Stimulated activated CD4-positive, alpha-beta T cell treated with anti-CD3 and anti-CD28 coated beads, Interleukin-2, amount 100 ng/mL, for 24 hours (primary cell): ENCODE data around the gene SDR42E2.
"Not testable (repeated sequence)": the region's sequence is repeated elsewhere in the genome, so short reads cannot be mapped to it uniquely, and the experiment has no call there.

Experiments
- DNase-seq, 2 donors: peaks; one replicate each; pipeline ENCODE4 v3.0.0-alpha.2; 2020

The SDR42E2 gene

DNA sequence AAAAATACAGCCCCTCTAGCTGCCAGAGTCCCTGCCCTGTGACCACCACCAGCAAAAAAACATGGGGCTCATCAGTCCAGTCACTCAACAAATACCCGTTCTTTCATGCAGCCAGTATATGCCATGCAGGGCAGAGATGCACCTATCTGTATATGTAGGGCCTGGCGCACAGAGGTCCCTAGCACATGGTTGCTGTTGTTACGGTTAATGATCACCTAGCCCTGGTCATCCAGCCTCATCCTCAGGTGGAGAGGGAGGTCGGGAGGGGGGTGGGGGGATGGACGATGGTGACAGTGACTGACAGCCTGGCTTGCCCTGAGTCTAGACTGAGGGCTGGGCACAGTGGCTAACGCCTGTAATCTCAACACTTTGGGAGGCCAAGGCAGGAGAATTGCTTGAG lies 1.5 kb downstream of the SDR42E2 start:
- no peak for DNase-seq

DNA sequence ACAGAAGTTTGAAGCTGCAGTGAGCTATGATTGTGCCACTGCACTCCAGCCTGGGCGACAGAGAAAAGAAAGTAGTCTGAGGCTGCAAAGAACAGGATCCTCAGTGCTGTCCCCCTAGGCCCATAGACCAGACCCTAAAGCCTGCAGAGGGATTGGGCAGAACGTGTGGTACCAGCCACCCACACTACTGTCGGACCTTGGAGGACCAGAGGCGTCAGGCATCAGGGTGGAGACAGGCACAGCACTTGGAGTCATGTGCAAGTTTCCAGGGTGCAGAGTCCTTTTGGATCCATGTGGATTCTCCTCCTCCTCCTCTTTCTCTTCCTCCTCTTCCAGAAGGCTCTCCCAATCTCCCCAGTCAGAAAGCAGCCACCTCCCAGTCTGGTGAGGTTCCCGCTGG lies 2.2 kb downstream of the SDR42E2 start:
- no peak for DNase-seq

DNA sequence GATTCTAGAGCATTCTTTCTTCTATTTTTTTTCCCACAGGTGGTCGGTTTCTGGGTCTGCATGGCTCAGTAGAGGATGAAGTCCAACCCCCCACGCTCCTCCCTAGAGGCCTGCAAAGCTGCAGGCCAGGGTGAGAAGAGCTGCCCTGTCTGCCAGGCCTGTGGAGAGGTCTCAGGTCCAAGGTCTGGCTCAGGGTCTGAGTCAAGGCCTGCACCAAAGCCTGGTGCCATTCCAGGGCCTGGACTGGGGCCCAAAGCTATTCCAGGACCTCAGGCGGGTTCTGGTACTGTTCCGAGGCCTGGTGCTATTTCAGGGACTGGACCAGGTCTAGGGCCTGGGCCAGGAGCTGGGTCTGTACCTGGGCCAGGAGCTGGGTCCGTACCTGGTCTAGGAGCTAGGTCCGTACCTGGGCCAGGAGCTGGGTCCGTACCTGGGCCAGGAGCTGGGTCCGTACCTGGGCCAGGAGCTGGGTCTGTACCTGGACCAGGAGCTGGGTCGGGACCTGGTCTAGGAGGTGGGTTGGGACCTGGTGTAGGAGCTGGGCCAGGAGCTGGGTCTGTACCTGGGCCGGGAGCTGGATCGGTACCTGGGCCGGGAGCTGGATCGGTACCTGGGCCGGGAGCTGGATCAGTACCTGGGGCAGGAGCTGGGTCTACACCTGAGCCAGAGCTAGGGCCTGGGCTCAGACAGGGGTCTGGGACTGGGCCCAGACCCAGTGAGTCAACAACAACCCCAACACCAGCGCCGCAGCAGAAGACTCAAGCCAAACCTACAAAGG lies 3.4 kb downstream of the SDR42E2 start:
- no peak for DNase-seq

DNA sequence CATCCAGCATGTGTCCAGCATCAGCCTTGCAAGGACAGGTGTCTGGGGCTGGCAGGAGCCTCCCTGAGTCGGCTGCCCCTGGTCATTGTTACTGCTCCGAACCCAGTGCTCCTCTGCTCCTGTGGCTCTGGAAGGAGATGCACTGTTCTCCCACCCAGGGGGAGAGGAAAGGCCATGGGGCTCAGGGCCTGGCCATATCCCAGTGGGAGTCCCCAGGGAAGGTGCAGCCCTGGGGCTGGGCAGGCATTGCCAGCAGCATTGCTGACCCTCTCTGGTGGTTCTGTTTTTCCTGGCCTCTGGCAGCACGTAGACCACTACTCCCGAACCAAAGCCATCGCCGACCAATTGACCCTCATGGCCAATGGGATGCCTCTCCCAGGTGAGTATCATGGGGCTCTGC lies 9.6 kb downstream of the SDR42E2 start:
- no peak for DNase-seq

DNA sequence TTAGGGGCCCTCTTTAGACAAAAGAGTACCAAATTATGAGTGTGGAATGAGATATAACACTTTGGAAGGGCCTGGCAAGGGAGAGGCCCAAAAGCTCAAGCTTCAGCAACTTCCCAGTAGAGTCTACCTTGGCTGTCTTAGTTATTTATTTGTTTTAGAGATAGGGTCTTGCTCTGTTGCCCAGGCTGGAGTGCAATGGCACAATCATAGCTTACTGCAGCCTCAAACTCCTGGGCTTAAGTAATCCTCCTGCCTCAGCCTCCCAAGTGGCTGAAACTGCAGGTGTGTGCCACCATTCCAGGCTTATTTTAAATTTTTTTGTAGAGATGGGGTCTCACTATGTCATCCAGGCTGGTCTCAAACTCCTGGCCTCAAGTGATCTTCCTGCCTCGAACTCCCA lies 10.3 kb downstream of the SDR42E2 start:
- DNase-seq, result not testable (repeated sequence)

DNA sequence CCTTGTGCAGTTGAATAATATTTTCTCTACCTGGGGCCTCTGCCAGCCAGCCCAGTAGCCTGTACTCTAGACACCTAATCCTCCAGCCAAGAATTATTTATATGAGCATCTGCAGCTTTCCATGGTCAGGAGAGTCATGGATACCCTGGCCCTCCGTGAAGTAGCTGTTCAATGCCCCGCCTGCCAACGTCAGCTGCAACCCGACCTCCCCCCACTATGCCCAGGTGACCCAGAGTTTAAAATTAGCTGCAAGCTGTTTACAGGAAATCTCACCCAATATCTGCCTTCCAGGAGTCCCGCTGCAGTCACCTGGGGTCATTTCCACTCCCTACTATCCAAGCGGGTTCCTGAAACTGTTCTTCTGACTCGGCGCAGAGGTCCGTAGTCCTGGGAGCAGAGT lies 12.3 kb downstream of the SDR42E2 start:
- no peak for DNase-seq

DNA sequence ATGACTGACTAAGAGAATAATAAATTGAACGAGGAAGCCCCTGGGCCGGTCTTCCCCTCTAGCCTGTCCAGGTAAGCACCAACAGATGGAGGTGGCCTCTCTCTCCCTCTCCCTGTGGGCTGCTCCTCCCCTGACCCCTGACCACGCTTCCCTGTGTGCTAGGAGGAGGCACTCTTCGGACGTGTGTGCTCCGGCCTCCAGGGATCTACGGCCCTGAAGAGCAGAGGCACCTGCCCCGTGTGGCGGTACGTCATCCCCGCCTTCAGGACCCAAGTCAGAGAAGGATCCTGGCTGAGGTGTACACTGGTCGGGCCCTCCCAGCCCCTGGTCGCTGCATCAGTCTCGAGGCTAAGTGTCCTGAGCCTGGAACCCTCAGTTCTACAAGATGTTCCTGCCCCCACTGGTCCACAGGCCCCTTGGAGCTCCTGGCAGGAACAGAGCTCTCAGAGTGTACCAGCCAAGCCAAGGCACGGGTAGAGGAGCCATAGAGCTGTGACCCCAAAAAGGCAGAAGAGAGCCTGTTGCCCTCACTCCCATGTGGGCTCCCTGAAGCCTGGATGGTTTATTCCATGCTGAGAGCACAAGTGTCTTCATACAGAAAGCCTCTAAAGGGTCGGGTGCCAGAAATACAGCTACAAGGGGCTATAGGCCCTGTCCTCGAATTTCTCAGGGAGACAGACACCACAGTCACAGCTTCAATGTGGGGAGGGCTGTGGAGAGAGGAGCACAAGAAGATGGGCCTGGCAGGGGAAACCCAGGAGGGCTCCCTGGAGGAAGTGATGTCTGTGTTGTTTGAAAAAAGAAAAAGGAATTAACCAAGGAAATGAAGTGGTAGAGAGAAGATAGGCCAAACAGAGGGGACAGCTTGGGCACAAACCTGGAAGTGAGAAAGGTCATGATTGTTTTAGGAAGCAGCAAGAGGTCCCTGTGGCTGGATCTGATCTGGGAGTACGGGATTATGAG lies 15.9 kb downstream of the SDR42E2 start:
- no peak for DNase-seq

DNA sequence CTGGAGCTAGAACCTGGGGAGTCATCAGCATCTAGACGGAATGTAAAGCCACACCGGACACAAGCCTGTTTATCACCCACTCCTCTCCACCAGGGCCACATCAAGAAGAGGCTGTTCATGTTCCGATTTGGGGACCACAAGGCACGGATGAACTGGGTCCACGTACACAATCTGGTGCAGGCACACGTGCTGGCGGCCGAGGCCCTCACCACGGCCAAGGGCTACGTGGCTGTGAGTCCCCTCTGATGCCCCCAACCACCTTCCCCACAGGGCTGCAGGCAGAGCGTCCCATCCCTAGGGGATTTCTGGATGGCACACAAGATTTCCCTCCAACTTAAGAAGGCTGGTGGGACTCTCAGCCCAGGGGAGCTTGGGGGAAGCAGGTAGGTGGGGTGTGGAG lies 19.1 kb downstream of the SDR42E2 start:
- no peak for DNase-seq

DNA sequence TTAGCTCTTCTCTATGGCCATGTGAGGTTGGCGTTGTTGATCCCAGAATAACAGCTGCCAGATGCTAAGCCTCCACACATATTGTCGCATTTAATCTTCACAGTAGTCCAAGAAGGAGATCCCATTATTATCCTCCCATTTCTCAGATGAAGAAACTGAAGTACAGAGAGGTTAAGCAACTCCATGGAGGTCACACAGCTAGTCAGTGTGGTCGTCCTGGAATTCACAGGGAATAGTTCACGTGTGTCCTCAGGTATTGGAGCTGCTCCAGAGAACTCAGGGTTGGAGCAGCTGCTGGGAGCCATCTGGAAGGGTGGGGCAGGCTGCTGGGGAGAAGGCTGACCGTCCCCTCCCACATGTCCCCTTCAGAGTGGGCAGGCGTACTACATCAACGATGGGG lies 19.5 kb downstream of the SDR42E2 start:
- no peak for DNase-seq

DNA sequence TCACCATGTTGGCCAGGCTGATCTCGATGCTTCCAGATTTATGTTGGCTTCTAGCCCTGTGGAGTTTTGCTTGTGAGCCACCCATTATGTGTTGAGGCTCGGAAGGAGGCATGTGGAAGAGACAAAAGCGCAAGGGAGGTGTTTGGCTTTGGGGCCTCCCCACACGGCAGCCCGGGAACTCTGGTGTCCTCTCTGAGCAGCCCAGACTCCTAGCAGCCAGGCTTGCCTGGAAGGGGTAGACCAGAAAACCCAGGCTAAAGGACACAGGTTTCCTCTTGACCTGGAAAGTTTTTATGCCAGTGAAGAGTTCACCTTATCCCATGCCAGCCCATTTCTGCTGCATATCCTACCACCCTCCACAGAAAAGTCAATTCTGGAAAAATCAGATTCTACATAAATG lies 21.0 kb downstream of the SDR42E2 start:
- DNase-seq, result no peak

DNA sequence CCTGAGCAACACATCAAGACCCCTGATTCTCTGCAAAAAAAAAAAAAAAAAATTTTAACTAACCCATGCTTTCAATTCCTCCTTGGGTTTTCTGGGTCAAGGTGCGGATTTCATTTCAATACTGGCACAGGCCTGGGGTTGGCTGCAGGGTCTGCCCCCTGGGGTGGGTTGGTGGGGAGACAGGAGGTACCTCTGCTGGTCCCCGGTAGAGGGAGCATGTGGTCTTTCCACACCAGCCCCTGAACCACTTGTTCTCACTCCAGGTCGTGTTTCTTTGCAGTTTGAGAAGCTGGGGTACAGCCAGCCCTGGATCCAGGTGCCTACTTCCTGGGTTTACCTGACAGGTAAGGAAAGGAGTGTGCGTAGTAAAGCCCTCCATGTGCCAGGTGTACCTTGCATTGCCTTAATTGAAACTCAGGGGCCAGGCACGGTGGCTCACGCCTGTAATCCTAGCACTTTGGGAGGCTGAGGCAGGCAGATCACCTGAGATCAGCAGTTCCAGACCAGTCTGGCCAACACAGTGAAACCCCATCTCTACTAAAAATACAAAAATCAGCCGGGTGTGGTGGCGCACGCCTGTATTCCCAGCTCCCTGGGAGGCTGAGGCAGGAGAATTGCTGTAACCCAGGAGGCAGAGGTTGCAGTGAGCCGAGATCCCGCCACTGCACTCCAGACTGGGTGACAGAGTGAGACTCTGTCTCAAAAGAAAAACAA lies 21.8 kb downstream of the SDR42E2 start:
- no peak for DNase-seq

DNA sequence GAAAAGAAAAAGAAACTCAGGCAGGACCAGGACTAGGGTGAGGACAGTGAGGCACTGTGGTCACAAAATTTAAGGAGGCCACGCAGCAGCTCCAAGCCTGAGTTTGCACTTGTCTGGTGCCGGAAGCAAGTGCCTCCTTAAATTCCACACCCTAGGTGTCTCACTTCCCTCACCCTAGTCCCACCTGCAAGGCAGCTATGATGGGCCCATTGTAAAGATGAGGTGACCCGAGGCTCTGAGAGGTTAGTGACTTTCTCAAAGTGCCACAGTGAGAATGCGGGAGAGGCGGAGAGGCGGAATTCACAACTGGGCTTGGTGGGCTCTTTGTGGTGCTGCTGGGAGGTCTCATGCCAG lies 22.3 kb downstream of the SDR42E2 start:
- DNase-seq, result no peak

DNA sequence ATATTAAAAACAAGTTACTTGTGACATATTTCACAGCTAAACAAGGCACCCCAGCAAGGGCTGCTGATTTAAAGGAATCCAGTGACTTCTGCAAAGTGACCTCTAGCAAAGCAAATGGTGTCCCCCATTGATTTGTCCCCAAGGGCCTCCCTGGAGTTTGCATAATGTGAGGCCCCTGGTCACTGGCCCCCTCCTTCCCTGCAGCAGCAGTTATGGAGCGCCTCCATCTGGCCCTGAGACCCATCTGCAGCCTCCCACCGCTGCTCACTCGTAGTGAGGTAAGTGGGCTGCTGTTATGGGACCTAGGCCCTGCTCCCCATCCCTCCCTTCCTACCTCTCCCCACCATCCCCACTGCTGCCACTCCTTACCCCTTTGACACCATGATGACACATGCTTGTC lies 24.2 kb downstream of the SDR42E2 start:
- DNase-seq, result no peak

DNA sequence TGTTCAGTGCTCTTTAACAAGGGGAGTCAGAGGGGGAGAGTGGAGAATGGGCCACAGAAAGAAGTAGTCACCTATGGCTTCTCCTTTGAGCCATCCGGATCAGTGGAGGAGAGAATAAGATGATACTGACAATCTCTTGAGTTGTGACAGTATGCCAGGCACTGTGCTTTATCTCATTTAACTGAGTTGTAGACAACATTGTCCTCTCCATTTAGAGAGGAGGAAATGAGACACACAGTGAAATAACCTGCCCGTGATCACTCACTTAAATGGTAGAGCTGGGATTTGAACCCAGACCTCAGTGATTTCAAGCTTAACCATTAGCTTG lies 25.9 kb downstream of the SDR42E2 start:
- DNase-seq, result no peak

DNA sequence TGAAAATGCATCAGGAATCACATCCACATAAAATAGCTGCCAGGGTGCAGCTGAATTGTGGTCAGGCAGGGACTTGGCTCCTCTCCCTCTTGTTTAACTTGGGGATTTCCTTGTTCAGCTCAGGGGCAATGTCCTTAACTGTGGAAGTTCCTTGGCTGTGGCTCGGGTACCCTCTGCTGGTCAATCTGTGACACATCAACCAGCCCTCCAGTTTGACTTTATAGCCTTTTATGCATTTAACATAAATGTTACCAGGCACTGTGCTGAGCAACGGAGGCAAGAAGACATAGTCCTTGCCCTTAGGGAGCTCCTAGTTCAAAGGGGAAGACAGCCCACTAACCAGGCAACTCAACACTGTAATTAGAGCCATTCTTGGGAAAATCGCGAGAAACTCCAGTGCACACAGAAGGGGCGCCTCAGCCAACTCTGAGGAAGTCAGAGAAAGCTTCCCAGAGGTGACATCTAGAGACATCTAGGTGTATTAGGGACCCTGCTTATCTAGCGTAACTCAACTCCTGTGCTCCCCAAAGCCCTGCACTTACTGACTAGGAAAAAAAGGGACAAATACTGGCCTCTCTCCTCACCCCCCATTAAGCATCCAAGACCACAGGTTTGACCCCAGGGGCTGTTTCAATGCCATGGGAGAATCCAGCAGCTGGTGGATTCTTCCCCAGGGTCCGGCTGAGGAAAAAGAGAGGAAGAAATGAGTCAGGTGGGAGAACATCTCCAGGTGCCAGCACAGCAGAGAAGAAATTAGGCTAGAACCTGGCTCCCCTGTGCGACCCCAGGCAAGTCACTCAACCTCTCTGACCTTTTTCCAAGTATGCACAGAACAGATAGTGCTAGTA lies 26.5 kb downstream of the SDR42E2 start:
- DNase-seq, result peak; percentile 61 to 62

DNA sequence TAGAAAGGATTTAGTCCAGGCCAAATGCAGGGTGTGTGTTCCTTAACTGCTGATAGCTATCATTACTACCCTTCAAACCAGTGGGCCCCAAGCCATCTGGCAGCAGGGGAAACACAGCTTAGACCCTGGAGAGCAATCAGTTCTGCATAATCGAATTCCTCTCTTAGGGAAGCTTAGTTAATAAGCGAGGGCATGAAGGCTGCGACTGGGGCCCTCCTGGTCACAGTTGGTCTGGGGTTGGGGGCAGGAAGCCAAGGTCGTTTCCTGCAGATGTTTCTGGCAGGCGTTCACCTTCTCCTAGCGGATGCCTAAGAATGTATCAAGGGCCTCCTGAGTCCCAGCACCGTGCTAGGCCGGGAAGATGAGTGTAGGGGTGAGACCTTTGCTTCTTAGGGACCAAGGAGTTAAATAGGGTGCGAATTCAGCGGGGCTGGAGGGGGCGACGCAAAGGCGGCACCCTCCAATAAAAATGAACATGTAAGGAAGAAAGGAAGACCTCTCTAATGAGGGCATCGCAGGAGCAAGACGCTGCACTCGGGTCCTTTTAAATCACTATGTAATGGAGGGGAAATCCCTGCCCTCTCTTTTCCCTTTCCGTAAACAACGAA lies 27.3 kb downstream of the SDR42E2 start:
- peak in 1 of 2 donors; percentile 19 for DNase-seq

DNA sequence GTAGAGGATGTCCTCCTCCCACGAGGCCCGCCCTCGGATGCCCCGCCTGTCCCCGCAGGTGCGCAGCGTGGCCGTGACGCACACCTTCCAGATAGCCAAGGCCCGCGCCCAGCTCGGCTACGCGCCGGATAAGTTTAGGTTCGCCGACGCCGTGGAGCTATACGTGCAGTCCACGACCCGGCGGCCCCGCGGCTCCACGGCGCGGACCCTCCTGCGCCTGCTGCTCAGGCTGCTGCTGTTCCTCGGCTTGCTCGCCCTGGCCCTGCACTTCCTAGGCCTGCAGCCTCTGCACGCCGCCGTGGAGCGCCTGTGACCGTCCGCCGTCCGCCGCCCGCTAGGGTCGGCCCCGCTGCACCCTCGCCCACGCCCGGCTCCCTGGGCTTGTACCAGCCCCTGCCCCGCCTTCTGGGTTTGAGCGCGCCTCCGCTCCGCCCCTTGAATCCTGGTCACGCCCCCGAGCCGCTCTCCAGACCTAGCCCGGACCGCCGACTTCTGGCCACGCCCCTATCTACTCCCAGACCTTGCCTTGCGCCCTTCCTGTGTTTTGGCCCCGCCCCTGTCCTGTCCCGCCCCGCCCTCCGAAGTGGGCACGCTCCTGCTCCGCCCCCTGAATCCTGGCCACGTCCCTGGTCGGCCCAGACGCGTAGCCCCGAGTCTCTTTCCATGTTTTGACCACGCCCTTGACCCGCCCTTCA lies 27.9 kb downstream of the SDR42E2 start:
- peak; percentile 99 for DNase-seq

DNA sequence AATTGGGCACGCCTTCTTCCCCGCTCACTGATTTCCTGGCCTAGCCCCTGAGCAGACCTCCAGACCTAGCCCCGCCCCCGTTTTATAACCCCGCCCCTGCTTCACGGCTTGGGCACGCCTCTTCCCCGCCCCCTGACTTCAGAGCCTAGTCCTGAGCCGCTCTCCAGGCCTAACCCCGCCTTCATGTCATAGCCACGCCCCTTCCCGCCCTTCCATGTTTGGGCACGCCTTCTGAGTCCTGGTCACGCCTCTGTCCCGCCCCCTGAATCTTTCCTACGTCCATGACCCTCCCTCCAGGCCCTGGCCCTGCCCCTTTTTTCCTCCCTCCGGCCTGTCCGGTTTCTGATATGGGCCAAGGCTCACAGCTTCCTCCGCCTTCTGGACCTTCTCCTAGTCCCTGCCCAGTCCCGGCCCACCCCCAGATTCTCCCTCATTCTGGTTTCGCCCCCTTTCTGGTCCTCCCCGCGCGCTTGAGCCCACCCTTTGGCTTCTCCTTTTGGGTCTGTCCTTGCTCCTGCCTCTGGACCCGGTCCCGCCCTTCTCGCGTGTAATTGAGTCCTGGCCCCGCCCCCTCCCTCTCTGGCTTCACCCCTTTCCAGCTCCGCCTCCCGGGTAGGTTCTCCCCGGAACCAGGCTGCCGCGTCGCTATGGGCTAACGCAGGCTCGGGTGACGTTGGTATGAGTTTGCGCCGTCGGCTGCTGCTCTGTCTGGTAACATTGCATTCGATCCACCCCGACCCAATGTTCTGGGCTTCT lies 28.6 kb downstream of the SDR42E2 start:
- DNase-seq, result peak; percentile 99

DNA sequence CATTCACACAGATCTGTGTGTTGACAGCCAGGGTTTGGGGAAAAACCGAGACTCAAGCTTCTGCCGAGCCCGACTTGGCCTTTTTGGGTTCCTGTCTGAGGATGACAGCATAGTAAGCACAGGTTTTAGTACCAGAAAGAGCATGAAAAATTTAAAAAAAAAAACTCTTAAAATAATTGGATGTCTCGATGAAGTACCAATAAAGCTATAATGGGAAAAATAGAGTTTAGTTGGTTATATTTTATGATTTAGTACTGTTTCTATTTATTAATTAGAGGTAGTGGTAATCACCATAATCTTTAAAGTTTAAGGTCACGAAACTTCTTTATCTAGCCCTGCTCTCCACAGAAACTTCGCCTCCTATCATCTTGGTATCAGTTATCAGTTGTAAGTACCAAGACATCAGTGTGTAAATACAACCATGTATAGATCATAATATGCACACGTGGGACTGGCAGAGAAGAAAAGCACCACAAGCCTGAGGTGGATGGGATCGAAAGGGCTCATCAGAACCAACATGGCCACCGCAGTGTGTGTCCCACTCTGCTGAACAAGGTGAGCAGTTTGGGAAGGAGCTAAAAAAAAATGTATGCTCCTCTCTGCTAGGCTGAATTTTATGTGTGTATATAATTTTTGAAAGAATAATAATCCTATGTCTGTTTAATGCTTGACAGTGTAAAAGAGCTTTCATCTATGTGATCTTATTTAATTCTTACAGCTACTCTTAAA lies 29.4 kb downstream of the SDR42E2 start:
- DNase-seq, result peak; percentile 29 to 51
